22Rv1 (cell line): Measurements from ENCODE around the gene CHRNA10.

Experiments
- CTCF ChIP-seq: fragments of 450-650 bp; IDR thresholded peaks from 2 replicates; pipeline ENCODE4 v1.5.1; 2017; ENCODE audit warnings: mild to moderate bottlenecking
- ZFX ChIP-seq: fragments of 450-650 bp; IDR thresholded peaks from 2 replicates; pipeline ENCODE4 v1.6.1; 2017; ENCODE audit warnings: antibody characterized with exemption, borderline replicate concordance

- TF ChIP-seq CTCF (no peak), ZFX (no peak)
These were observed at the start of gene CHRNA10 for GRCh38 chr11:3671334-3672254.
